Measurements from ENCODE around the gene PEX11G.

PEX11G gene

DNA sequence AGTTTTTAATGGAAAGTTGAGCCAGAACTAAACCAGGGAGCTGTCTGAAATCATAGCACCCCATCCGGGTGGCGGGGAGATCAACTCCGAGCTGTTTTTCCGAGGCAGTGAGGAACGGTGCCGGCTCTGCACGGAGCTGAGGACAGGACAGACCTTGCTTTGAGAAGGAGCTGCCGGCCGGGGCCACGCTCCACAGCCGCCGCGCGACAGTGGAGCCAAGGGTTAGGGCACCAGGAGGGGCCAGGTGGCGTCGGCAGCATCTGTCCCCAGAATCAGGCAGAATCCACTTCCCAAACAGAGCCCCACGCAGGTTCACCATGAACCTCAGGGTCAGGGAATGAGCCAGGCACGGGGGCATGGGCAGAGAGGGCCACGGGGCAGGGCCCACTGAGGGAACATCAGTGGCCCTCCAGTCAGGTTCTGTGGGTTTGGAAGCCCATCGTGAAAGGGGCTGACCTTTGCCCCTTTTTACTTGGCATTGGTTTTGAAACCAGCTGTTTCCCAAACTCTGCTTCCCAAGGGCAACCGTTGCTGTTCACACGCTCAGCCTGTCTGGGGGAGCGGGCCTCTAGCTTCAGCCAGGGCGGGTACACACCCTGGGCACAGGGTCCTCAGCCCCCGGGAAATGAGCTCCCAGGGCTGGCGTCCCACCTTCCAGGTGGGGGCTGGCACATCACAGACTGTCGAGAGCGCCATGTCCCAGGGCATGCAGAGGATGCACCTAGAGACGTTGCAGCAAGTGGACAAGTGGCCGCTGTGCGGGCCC, 18.1 kb downstream of the PEX11G start:
- H3K9ac ChIP-seq = no peak overlapping the region
- TF ChIP-seq, protein P1, sequence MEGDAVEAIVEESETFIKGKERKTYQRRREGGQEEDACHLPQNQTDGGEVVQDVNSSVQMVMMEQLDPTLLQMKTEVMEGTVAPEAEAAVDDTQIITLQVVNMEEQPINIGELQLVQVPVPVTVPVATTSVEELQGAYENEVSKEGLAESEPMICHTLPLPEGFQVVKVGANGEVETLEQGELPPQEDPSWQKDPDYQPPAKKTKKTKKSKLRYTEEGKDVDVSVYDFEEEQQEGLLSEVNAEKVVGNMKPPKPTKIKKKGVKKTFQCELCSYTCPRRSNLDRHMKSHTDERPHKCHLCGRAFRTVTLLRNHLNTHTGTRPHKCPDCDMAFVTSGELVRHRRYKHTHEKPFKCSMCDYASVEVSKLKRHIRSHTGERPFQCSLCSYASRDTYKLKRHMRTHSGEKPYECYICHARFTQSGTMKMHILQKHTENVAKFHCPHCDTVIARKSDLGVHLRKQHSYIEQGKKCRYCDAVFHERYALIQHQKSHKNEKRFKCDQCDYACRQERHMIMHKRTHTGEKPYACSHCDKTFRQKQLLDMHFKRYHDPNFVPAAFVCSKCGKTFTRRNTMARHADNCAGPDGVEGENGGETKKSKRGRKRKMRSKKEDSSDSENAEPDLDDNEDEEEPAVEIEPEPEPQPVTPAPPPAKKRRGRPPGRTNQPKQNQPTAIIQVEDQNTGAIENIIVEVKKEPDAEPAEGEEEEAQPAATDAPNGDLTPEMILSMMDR (IDR thresholded peaks at IDR 0.05) = no peak

DNA sequence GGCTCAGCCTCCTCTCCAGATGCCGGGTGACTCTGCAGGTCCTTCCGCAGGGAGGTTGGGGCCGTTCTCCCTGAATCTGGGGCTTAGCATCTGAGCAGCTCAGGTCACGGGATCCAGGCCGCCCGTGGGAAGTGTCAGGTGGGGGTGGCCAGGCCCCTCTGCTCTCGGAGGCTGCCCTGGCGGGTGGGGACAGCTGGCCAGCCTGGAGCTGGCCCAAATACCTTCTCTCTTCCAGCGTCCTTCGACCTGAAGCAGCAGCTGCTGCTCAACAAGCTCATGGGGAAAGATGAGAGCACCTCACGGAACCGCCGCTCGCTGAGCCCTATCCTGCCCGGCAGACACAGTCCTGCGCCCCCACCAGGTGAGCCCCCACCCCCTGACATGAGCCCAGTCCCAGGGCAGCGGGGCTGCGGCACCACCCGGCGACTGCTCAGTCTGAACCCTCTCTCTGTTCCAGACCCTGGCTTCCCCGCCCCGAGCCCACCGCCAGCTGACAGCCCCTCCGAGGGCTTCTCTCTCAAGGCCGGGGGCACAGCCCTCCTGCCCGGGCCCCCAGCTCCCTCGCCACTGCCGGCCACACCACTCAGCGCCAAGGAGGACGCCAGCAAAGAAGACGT, 19.1 kb downstream of the PEX11G start:
- Histone ChIP-seq H3K4me1 (no peaks in the 10 kb centered on the region), H3K4me3 (ENCODE audit: low read depth, low read length) (no peak overlapping the region), H3K9me3 (ENCODE audit: control insufficient read depth, low read length) (no peaks in the 10 kb centered on the region), H3K4me2 (ENCODE audit: low read length) (no peak overlapping the region), H3K27ac (no peak overlapping the region), H2AFZ (no peak overlapping the region), H3K27me3 (ENCODE audit: control insufficient read depth, insufficient read depth, low read length) (no peaks in the 10 kb centered on the region), H3K9ac (no peak overlapping the region), H3K79me2 (no peaks in the 10 kb centered on the region), H3K36me3 (ENCODE audit: control insufficient read depth, insufficient read depth, low read length) (no peaks in the 10 kb centered on the region)
- TF ChIP-seq, protein P1 (IDR thresholded peaks at IDR 0.05) = no peak

More for the DNA sequence above, 18.1 kb downstream of the PEX11G start:
- no peak overlapping the region for H2AFZ ChIP-seq
- H3K4me1 ChIP-seq = no peaks in the 10 kb centered on the region
- no peaks in the 10 kb centered on the region for H3K36me3 ChIP-seq (ENCODE audit: control insufficient read depth, insufficient read depth, low read length)
- no peak overlapping the region for H3K27ac ChIP-seq
- H3K4me2 ChIP-seq (ENCODE audit: low read length) = no peak overlapping the region
- H3K4me3 ChIP-seq (ENCODE audit: low read depth, low read length) = no peak overlapping the region
- no peaks in the 10 kb centered on the region for H3K9me3 ChIP-seq (ENCODE audit: control insufficient read depth, low read length)
- H3K27me3 ChIP-seq (ENCODE audit: control insufficient read depth, insufficient read depth, low read length) = no peaks in the 10 kb centered on the region
- H3K79me2 ChIP-seq = no peaks in the 10 kb centered on the region

DNA sequence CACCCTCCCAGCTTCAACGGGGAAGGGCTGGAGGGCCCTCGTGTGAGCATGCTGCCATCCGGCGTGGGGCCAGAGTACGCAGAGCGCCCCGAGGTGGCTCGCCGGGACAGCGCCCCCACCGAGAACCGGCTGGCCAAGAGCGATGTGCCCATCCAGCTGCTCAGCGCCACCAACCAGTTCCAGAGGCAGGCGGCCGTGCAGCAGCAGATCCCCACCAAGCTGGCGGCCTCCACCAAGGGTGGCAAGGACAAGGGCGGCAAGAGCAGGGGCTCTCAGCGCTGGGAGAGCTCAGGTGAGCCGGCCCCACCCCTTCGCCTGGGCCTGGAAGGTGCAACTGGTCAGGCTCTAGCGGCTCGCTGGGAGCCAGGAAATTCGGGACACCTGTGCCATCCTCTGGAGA, 20.0 kb downstream of the PEX11G start:
- H2AFZ ChIP-seq = no peak overlapping the region
- no peak overlapping the region for H3K4me2 ChIP-seq (ENCODE audit: low read length)
- H3K27me3 ChIP-seq (ENCODE audit: control insufficient read depth, insufficient read depth, low read length) = no peaks in the 10 kb centered on the region
- H3K79me2 ChIP-seq = peaks cover 4% of the 10 kb centered on the region
- H3K9me3 ChIP-seq (ENCODE audit: control insufficient read depth, low read length) = no peaks in the 10 kb centered on the region
- no peaks in the 10 kb centered on the region for H3K4me1 ChIP-seq
- TF ChIP-seq, protein P1 (IDR thresholded peaks at IDR 0.05) = no peak
- H3K36me3 ChIP-seq (ENCODE audit: control insufficient read depth, insufficient read depth, low read length) = no peaks in the 10 kb centered on the region
- H3K9ac ChIP-seq = no peak overlapping the region
- H3K4me3 ChIP-seq (ENCODE audit: low read depth, low read length) = no peak overlapping the region
- H3K27ac ChIP-seq = no peak overlapping the region

GRCh38 chr19:7467009-7467989, 21.5 kb downstream of the PEX11G start:
- Histone ChIP-seq H3K9ac (no peak overlapping the region), H3K4me3 (ENCODE audit: low read depth, low read length) (no peak overlapping the region), H2AFZ (no peak overlapping the region), H3K27ac (no peak overlapping the region), H3K9me3 (ENCODE audit: control insufficient read depth, low read length) (no peaks in the 10 kb centered on the region), H3K4me1 (no peaks in the 10 kb centered on the region), H3K36me3 (ENCODE audit: control insufficient read depth, insufficient read depth, low read length) (no peaks in the 10 kb centered on the region), H3K79me2 (peaks cover 4% of the 10 kb centered on the region), H3K4me2 (ENCODE audit: low read length) (no peak overlapping the region), H3K27me3 (ENCODE audit: control insufficient read depth, insufficient read depth, low read length) (no peaks in the 10 kb centered on the region)
- TF ChIP-seq, protein P1 (IDR thresholded peaks at IDR 0.05) = no peak
